GM23248 (cell line): ENCODE measurements around the gene TMIGD1. TPM values are rescaled to one million over a fixed set of nuclear protein-coding genes. Genes with fewer than 3 reads are reported as not detected.
A peak's percentile ranks its signal among the peaks of the same experiment; 100 is the strongest.

Source experiments
- DNase-seq: peaks from one replicate; pipeline ENCODE4 v3.0.0-alpha.2; 2015
- H2AFZ ChIP-seq: fragments of 200-600 bp; sonication (generic); 2 replicates; pipeline ENCODE4 v1.6.1; 2016; ENCODE audit warnings: antibody characterized with exemption
- H3F3A ChIP-seq: fragments of 200-600 bp; sonication (generic); 2 replicates; pipeline ENCODE4 v1.6.1; 2016; ENCODE audit warnings: mild to moderate bottlenecking, antibody characterized with exemption, mixed run types; ENCODE audit not compliant: insufficient read depth
- H3K27ac ChIP-seq: fragments of 200-600 bp; sonication (generic); 2 replicates; pipeline ENCODE4 v1.5.1; 2016; ENCODE audit warnings: mild to moderate bottlenecking
- H3K27me3 ChIP-seq: fragments of 200-600 bp; sonication (generic); replicated peaks from 2 replicates; pipeline ENCODE4 v1.6.1; 2016; ENCODE audit warnings: mild to moderate bottlenecking; ENCODE audit not compliant: insufficient read depth
- H3K36me3 ChIP-seq: fragments of 200-600 bp; sonication (generic); 2 replicates; pipeline ENCODE4 v1.6.1; 2016; ENCODE audit warnings: low read depth, mild to moderate bottlenecking
- H3K4me1 ChIP-seq: fragments of 200-600 bp; sonication (generic); 2 replicates; pipeline ENCODE4 v1.6.1; 2016; ENCODE audit warnings: mild to moderate bottlenecking; ENCODE audit not compliant: insufficient read depth
- H3K4me2 ChIP-seq: fragments of 200-600 bp; sonication (generic); one replicate; pipeline ENCODE4 v1.6.1; 2016; ENCODE audit warnings: mild to moderate bottlenecking; ENCODE audit not compliant: unreplicated experiment
- H3K4me3 ChIP-seq: fragments of 200-600 bp; sonication (generic); 2 replicates; pipeline ENCODE4 v1.5.1; 2016; ENCODE audit warnings: mild to moderate bottlenecking
- H3K79me2 ChIP-seq: fragments of 200-600 bp; sonication (generic); 2 replicates; pipeline ENCODE4 v1.6.1; 2016; ENCODE audit warnings: mild to moderate bottlenecking; ENCODE audit not compliant: insufficient read depth
- H3K9ac ChIP-seq: fragments of 200-600 bp; sonication (generic); 2 replicates; pipeline ENCODE4 v1.6.1; 2016; ENCODE audit warnings: mild to moderate bottlenecking
- H3K9me2 ChIP-seq: fragments of 200-600 bp; sonication (generic); 2 replicates; pipeline ENCODE4 v1.6.1; 2016; ENCODE audit warnings: mixed run types, mild to moderate bottlenecking, moderate library complexity; ENCODE audit not compliant: insufficient read depth
- H3K9me3 ChIP-seq: fragments of 200-600 bp; sonication (generic); one replicate; pipeline ENCODE4 v1.6.1; 2017; ENCODE audit warnings: low read depth
- H4K20me1 ChIP-seq: fragments of 200-600 bp; sonication (generic); 2 replicates; pipeline ENCODE4 v1.6.0; 2016; ENCODE audit not compliant: insufficient read depth
- EZH2 ChIP-seq: fragments of 200-600 bp; sonication (generic); IDR thresholded peaks from 2 replicates; pipeline ENCODE4 v1.6.1; 2018; ENCODE audit warnings: antibody characterized with exemption, mild to moderate bottlenecking; ENCODE audit not compliant: insufficient read depth, poor library complexity, severe bottlenecking
- EZH2phosphoT487 ChIP-seq: fragments of 200-600 bp; sonication (generic); IDR thresholded peaks from 2 replicates; pipeline ENCODE4 v1.6.1; 2018; ENCODE audit warnings: antibody characterized with exemption, moderate library complexity, mild to moderate bottlenecking, low read depth; ENCODE audit not compliant: insufficient read depth
- WGBS, 2 experiments: methylation state at CpG; one replicate each; pipeline ENCODE4 v1.1.6; 2015 to 2017; ENCODE audit warnings: low lambda C conversion rate in 2 of 2, low coverage in 1 of 2; ENCODE audit errors: missing lambda C conversion rate in 2 of 2; 5-methylcytosine and 5-hydroxymethylcytosine counted together
- in situ Hi-C: fragments of 300-500 bp; cut with MboI; formaldehyde crosslinking; loops from 2 replicates; pipeline ENCODE4 v1.15.0; 2020
- polyA plus RNA-seq: library from polyadenylated mRNA; unstranded; fragments of >200 nt; fragmentation: Nextera tagmentation; extraction: Ambion mirVana; gene quantifications from 2 replicates; pipeline ENCODE4 v1.2.1, GENCODE V29; 2016
- total RNA-seq: library from RNA; depleted of rRNA; stranded (reverse); fragments of >200 nt; shearing (Covaris generic); gene quantifications from 2 replicates; pipeline ENCODE4 v1.2.3, GENCODE V29; 2014

The TMIGD1 gene
- total and polyA plus RNA-seq, 2 experiments from 2014 or later = not detected

DNA sequence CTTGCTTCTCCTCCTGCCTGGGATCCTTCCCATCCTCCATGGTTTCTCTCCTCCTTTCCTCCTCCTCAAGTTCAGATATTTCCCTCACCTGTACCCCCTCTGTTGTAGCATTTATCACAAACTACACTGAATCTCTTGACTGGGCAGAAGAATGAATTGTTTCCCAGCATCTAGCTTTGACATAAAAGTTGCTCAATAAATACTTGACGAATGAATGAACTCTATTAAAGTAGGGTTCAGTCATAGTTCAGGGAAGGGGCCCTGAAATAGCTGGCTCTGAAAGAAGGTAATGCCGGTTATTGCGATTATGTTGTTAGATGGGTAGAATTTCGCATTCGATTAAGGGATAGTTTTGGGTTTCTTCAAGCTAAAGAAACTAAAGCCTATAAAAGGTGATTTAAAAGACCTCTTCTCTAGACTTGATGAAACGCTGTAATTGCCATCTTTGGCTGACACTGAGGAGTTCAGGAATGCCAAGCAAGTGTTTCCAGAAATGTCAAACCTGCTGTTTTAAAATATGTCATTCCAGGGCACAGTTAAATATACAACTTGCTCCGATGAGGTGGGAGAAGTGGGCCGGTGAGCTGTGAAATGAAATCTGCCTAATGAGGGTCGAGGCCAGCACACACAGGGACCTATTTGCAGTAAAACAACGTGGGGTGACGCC is 43.9 kb upstream of the TMIGD1 start:
- in situ Hi-C loops = no loop called here
- H4K20me1 ChIP-seq = no peaks in the 10 kb centered on the region
- H3K4me3 ChIP-seq = peak overlapping the region; percentile 84
- H3K4me2 ChIP-seq = peak overlapping the region; percentile 91
- H3K79me2 ChIP-seq = peaks cover 37% of the 10 kb centered on the region
- H3K9me3 ChIP-seq = no peaks in the 10 kb centered on the region
- peaks cover 40% of the 10 kb centered on the region for H3F3A ChIP-seq
- no peaks in the 10 kb centered on the region for H3K9me2 ChIP-seq
- peaks cover 56% of the 10 kb centered on the region for H3K4me1 ChIP-seq
- TF ChIP-seq EZH2 (no peak), EZH2phosphoT487 (no peak)
- 57 to 58% methylated on average over 11 of the region's 11 CpGs for WGBS, 2 experiments
- H3K27me3 ChIP-seq = no peaks in the 10 kb centered on the region
- peak overlapping the region; percentile 88 for H3K9ac ChIP-seq
- DNase-seq = peak; percentile 20
- H3K27ac ChIP-seq = peak overlapping the region; percentile 93
- no peaks in the 10 kb centered on the region for H3K36me3 ChIP-seq
- peak overlapping the region; percentile 99 for H2AFZ ChIP-seq

DNA sequence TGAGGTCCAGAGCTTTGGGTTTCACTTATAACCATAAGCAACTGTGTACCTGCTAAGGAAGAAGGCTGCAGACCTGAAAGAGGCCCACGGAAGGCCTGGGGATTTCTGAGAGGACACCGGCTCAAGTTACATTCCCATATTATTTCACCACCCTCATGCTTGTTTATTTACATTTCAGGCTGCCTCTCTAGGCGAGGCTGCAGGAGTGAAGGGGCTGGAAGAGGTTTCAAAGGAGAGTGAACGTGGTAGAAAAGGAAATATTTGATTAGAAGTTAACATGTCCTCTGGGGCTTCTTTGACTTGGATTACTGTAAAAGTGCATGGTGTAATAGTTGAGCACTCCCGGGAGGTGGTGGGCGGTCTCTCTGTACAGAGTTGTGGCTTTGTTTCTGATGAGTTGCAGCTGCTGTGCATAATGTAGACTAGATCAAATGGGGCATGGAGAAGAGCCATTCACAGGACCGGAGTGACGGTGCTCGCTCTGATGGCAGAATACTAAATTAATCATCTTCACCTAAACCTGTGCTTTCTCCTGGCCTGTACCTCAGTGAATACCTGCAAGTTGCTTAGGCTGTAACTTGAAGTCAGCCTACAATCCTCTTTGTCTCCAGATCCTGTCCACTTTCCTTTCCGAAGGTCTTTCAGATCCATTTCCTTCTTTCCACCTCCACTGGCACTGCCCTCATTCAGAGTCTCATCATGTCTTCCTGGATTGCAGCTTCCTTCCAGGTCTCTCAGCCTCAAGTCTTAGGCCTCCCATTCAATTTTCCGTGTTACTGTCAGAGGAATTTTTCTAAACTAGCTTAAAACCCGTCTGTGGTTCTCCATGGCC is 43.0 kb upstream of the TMIGD1 start:
- DNase-seq = peak; percentile 82
- H3K36me3 ChIP-seq = no peaks in the 10 kb centered on the region
- H3K9me2 ChIP-seq = no peaks in the 10 kb centered on the region
- TF ChIP-seq EZH2 (no peak), EZH2phosphoT487 (no peak)
- H4K20me1 ChIP-seq = no peaks in the 10 kb centered on the region
- H3K9ac ChIP-seq = no peak overlapping the region
- peak overlapping the region; percentile 31 for H3K27ac ChIP-seq
- H3K4me1 ChIP-seq = peaks cover 53% of the 10 kb centered on the region
- no peaks in the 10 kb centered on the region for H3K27me3 ChIP-seq
- in situ Hi-C loops = no loop called here
- peak overlapping the region; percentile 54 for H3K4me2 ChIP-seq
- H3K4me3 ChIP-seq = no peak overlapping the region
- WGBS, 2 experiments = 56 to 60% methylated on average over 12 of the region's 12 CpGs
- no peaks in the 10 kb centered on the region for H3K9me3 ChIP-seq
- peaks cover 49% of the 10 kb centered on the region for H3F3A ChIP-seq
- H2AFZ ChIP-seq = peak overlapping the region; percentile 66
- H3K79me2 ChIP-seq = peaks cover 29% of the 10 kb centered on the region

DNA sequence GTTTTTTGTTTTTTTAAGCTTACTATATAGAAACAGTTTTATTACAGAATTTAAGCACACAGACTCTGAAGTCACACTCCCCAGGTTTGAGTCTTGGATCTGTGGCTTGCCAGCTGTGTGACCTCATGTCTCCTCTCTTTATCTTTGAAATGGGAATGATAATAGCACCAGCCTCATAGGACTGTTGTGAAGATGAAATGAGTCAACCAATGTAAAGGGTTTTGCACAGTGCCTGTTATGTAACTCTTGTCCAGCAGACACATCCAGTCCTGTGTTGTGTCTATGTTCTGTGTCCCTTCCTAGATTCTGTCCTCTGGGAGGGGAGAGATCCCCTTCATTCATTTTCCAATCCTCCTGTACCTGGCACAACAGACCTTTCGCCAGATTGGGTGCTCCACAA is 41.8 kb upstream of the TMIGD1 start:
- 100% methylated on average over 1 of the region's 1 CpG for WGBS, 2 experiments

DNA sequence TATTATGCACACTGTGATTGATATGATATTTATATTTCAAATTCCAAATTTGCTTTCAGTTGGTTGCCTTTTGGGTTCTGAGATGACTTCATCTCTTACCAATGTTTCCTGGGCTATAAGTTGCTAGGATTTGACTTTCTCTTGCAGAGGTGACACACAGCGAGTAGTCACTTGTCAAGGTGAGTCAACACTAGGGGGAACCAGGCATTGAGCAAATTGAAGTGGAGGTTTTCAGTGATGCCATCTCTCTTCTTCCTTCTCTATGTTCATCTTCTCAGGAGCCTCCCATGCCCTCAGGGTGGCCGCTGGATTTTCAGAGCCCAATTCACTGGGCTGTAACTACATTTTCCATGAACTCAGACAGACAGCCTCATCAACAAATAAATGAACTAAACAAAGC is 38.9 kb upstream of the TMIGD1 start:
- Histone ChIP-seq H3K4me1 (peaks cover 40% of the 10 kb centered on the region), H3K27ac (no peak overlapping the region), H3K9me2 (no peaks in the 10 kb centered on the region), H3F3A (peaks cover 39% of the 10 kb centered on the region), H4K20me1 (no peaks in the 10 kb centered on the region), H3K4me2 (peak overlapping the region; percentile 36), H3K27me3 (no peaks in the 10 kb centered on the region), H3K36me3 (no peaks in the 10 kb centered on the region), H2AFZ (no peak overlapping the region), H3K4me3 (no peak overlapping the region), H3K9me3 (no peaks in the 10 kb centered on the region), H3K9ac (no peak overlapping the region), H3K79me2 (no peaks in the 10 kb centered on the region)
- 87 to 89% methylated on average over 2 of the region's 2 CpGs for WGBS, 2 experiments
- TF ChIP-seq EZH2 (no peak), EZH2phosphoT487 (no peak)
- in situ Hi-C loops = no loop called here
- peak; percentile 87 for DNase-seq

More for the DNA sequence above, 41.8 kb upstream of the TMIGD1 start:
- H3K9me2 ChIP-seq = no peaks in the 10 kb centered on the region
- no peak overlapping the region for H3K9ac ChIP-seq
- H3K79me2 ChIP-seq = peaks cover 17% of the 10 kb centered on the region
- in situ Hi-C loops = no loop called here
- H3K4me1 ChIP-seq = peaks cover 42% of the 10 kb centered on the region
- H3K4me3 ChIP-seq = no peak overlapping the region
- H3K36me3 ChIP-seq = no peaks in the 10 kb centered on the region
- TF ChIP-seq EZH2phosphoT487 = no peak
- TF ChIP-seq EZH2 = no peak
- no peaks in the 10 kb centered on the region for H4K20me1 ChIP-seq
- H3K27ac ChIP-seq = no peak overlapping the region
- DNase-seq = peak; percentile 32
- peaks cover 47% of the 10 kb centered on the region for H3F3A ChIP-seq
- H3K27me3 ChIP-seq = no peaks in the 10 kb centered on the region
- no peak overlapping the region for H3K4me2 ChIP-seq
- H2AFZ ChIP-seq = no peak overlapping the region
- no peaks in the 10 kb centered on the region for H3K9me3 ChIP-seq
